H1 (cell line): Measurements from ENCODE around the gene USP8. TPM values are rescaled to one million over a fixed set of nuclear protein-coding genes. Genes with fewer than 3 reads are reported as not detected.

ENCODE experiments used
- CTCF ChIA-PET: fragments of 300-600 bp; sonication (Branson Sonifier 250); formaldehyde crosslinking; loops from one replicate; lab custom pipeline; 2021; ENCODE audit not compliant: partially characterized antibody; lab: Charles Lee
- POLR2A ChIA-PET: fragments of 300-600 bp; sonication (Branson Sonifier 250); formaldehyde crosslinking; loops from one replicate; lab custom pipeline; 2021; ENCODE audit warnings: inconsistent platforms; ENCODE audit not compliant: partially characterized antibody; lab: Charles Lee
- DNase-seq, 2 experiments: peaks; one replicate each; pipeline versions ENCODE4 v3.0.0 to v3.0.0-alpha.2; 2010 to 2022; ENCODE audit warnings: low spot score in 2 of 2, low read depth in 1 of 2, mixed read lengths in 1 of 2
- FAIRE-seq: peaks from 2 replicates; lab custom pipeline; 2011; peaks lifted over from hg19 to GRCh38; lab: Jason Lieb, UNC
- H2AFZ ChIP-seq: 2 replicates; pipeline ENCODE4 v1.8.1; 2012; ENCODE audit warnings: low read length, inconsistent platforms
- H2AK5ac ChIP-seq: 2 replicates; pipeline ENCODE4 v1.6.1; 2013; ENCODE audit warnings: low read depth, low read length
- H2BK120ac ChIP-seq: replicated peaks from 2 replicates; pipeline ENCODE3; 2013; ENCODE audit warnings: low read depth, low read length, inconsistent platforms
- H2BK12ac ChIP-seq: 2 replicates; pipeline ENCODE4 v1.6.1; 2013; ENCODE audit warnings: low read depth, low read length
- H2BK15ac ChIP-seq: 2 replicates; pipeline ENCODE4 v1.6.1; 2013; ENCODE audit warnings: low read length
- H2BK20ac ChIP-seq: 2 replicates; pipeline ENCODE4 v1.6.1; 2013; ENCODE audit warnings: low read length
- H2BK5ac ChIP-seq: 2 replicates; pipeline ENCODE4 v1.6.1; 2013; ENCODE audit warnings: low read depth, low read length
- H3K14ac ChIP-seq: 2 replicates; pipeline ENCODE4 v1.6.1; 2013; ENCODE audit warnings: inconsistent platforms; ENCODE audit not compliant: insufficient read length
- H3K18ac ChIP-seq: 2 replicates; pipeline ENCODE4 v1.6.1; 2013; ENCODE audit warnings: low read length; ENCODE audit errors: extremely low read depth
- H3K23ac ChIP-seq: 2 replicates; pipeline ENCODE4 v1.6.1; 2013; ENCODE audit warnings: inconsistent platforms; ENCODE audit not compliant: insufficient read length
- H3K23me2 ChIP-seq: 2 replicates; pipeline ENCODE4 v1.6.1; 2013; ENCODE audit warnings: low read depth, low read length
- H3K27ac ChIP-seq: 2 replicates; pipeline ENCODE4 v1.6.1; 2011; ENCODE audit warnings: low read depth, low read length, inconsistent platforms
- H3K27me3 ChIP-seq, 4 experiments: replicated peaks in 1 of 4; 1 replicate in 1 of 4; 2 replicates in 3 of 4; pipeline versions ENCODE4 v1.6.1 to v1.8.1; 2011 to 2013; ENCODE audit warnings: low read length in 3 of 4, mild to moderate bottlenecking in 3 of 4, inconsistent platforms in 2 of 4, mixed read lengths in 2 of 4, moderate library complexity in 1 of 4; ENCODE audit not compliant: control insufficient read depth in 3 of 4, insufficient read depth in 3 of 4; ENCODE audit errors: extremely low read depth in 1 of 4
- H3K36me3 ChIP-seq, 4 experiments: 2 replicates each; pipeline versions ENCODE4 v1.6.1 to v1.8.1; 2011 to 2013; ENCODE audit warnings: mild to moderate bottlenecking in 4 of 4, low read length in 3 of 4, moderate library complexity in 2 of 4, control low read depth in 1 of 4, inconsistent platforms in 1 of 4; ENCODE audit not compliant: insufficient read depth in 4 of 4, control insufficient read depth in 2 of 4
- H3K4ac ChIP-seq: replicated peaks from 2 replicates; pipeline ENCODE3; 2013; ENCODE audit warnings: low read length, low read depth, mixed read lengths, inconsistent platforms; ENCODE audit not compliant: insufficient read length
- H3K4me1 ChIP-seq, 4 experiments: replicated peaks in 1 of 4; 1 replicate in 1 of 4; 2 replicates in 3 of 4; pipeline versions ENCODE4 v1.6.1 to v1.8.1; 2011 to 2013; ENCODE audit warnings: low read length in 3 of 4, inconsistent platforms in 2 of 4, mixed read lengths in 1 of 4; ENCODE audit not compliant: insufficient read depth in 4 of 4, control insufficient read depth in 3 of 4
- H3K4me2 ChIP-seq, 2 experiments: 2 replicates each; pipeline versions ENCODE4 v1.6.1 to v1.8.1; 2011 to 2013; ENCODE audit warnings: low read depth in 2 of 2, low read length in 2 of 2, control low read depth in 1 of 2, inconsistent platforms in 1 of 2, mild to moderate bottlenecking in 1 of 2; ENCODE audit not compliant: insufficient read depth in 1 of 2
- H3K4me3 ChIP-seq, 4 experiments: fragments of 200-600, 300-600 bp in 1 of 4; sonication (generic), shearing (Covaris generic), sonication (Bioruptor Twin) in 1 of 4; 2 replicates each; pipeline versions ENCODE4 v1.5.1 to v1.8.1; 2011 to 2016; ENCODE audit warnings: low read length in 4 of 4, low read depth in 3 of 4, control low read depth in 2 of 4, inconsistent platforms in 2 of 4, mild to moderate bottlenecking in 2 of 4, mixed read lengths in 1 of 4, moderate library complexity in 1 of 4; ENCODE audit not compliant: insufficient read depth in 2 of 4; ENCODE audit errors: extremely low read depth in 1 of 4
- H3K56ac ChIP-seq: replicated peaks from 2 replicates; pipeline ENCODE3; 2013; ENCODE audit warnings: low read depth, mild to moderate bottlenecking, mixed read lengths, low read length, inconsistent platforms; ENCODE audit not compliant: insufficient read length
- H3K79me1 ChIP-seq: 2 replicates; pipeline ENCODE4 v1.6.1; 2013; ENCODE audit warnings: low read depth, low read length, control low read depth
- H3K79me2 ChIP-seq, 2 experiments: 2 replicates each; pipeline versions ENCODE4 v1.6.1 to v1.8.1; 2012 to 2013; ENCODE audit warnings: low read length in 2 of 2, mild to moderate bottlenecking in 2 of 2, inconsistent platforms in 1 of 2; ENCODE audit not compliant: insufficient read depth in 2 of 2, control insufficient read depth in 1 of 2
- H3K9ac ChIP-seq, 4 experiments: replicated peaks in 1 of 4; 1 replicate in 1 of 4; 2 replicates in 3 of 4; pipeline versions ENCODE4 v1.6.1 to v1.8.1; 2011 to 2013; ENCODE audit warnings: low read depth in 3 of 4, low read length in 3 of 4, control low read depth in 2 of 4, mild to moderate bottlenecking in 2 of 4, moderate library complexity in 2 of 4, inconsistent platforms in 1 of 4; ENCODE audit errors: extremely low read depth in 1 of 4
- H3K9me3 ChIP-seq, 2 experiments: 2 replicates each; pipeline versions ENCODE4 v1.6.1 to v1.8.1; 2012 to 2013; ENCODE audit warnings: mild to moderate bottlenecking in 2 of 2, moderate library complexity in 2 of 2, control low read depth in 1 of 2, inconsistent platforms in 1 of 2, low read depth in 1 of 2, low read length in 1 of 2, mixed read lengths in 1 of 2; ENCODE audit not compliant: insufficient read depth in 2 of 2
- H4K20me1 ChIP-seq, 2 experiments: replicated peaks in 1 of 2; 2 replicates each; pipeline versions ENCODE3 to v1.8.1; 2011 to 2013; ENCODE audit warnings: inconsistent platforms in 2 of 2, low read length in 2 of 2, mild to moderate bottlenecking in 1 of 2; ENCODE audit not compliant: insufficient read depth in 2 of 2, control insufficient read depth in 1 of 2
- H4K5ac ChIP-seq: 2 replicates; pipeline ENCODE4 v1.6.1; 2013; ENCODE audit warnings: low read length, low read depth, mixed read lengths, inconsistent platforms; ENCODE audit not compliant: insufficient read length
- H4K8ac ChIP-seq: 2 replicates; pipeline ENCODE4 v1.8.0; 2013; ENCODE audit warnings: mild to moderate bottlenecking, moderate library complexity, low read length, inconsistent platforms; ENCODE audit not compliant: insufficient read depth; ENCODE audit errors: extremely low read depth
- H4K91ac ChIP-seq: replicated peaks from 2 replicates; pipeline ENCODE3; 2013; ENCODE audit warnings: low read length, mixed read lengths, inconsistent platforms; ENCODE audit not compliant: insufficient read length
- CTBP2 ChIP-seq: IDR thresholded peaks from 2 replicates; pipeline ENCODE4 v1.7.0; 2011; ENCODE audit warnings: borderline replicate concordance, mild to moderate bottlenecking, moderate library complexity, mixed read lengths, low read length; ENCODE audit not compliant: insufficient read depth, insufficient read length
- E2F6 ChIP-seq: IDR thresholded peaks from 2 replicates; pipeline ENCODE4 v1.6.1; 2012; ENCODE audit warnings: inconsistent platforms
- RAD21 ChIP-seq, 2 experiments: IDR thresholded peaks in 1 of 2; conservative IDR thresholded peaks in 1 of 2; 2 replicates each; pipeline ENCODE4 v1.6.1; 2011; ENCODE audit warnings: low read depth in 2 of 2, low read length in 2 of 2, improper control_type of control experiment in 1 of 2, inconsistent platforms in 1 of 2, mild to moderate bottlenecking in 1 of 2, moderate library complexity in 1 of 2
- RNF2 ChIP-seq: fragments of 200-900, 300-1000 bp; sonication (generic); IDR thresholded peaks from 2 replicates; pipeline ENCODE4 v1.7.1; 2016; ENCODE audit warnings: borderline replicate concordance, low read depth, mild to moderate bottlenecking, antibody characterized with exemption, low read length; ENCODE audit not compliant: poor library complexity, severe bottlenecking; ENCODE audit errors: missing control alignments
- ZNF274 ChIP-seq: IDR thresholded peaks from 2 replicates; pipeline ENCODE4 v1.7.0; 2012; ENCODE audit warnings: low read length, borderline replicate concordance; ENCODE audit errors: extremely low read depth
- polyA plus RNA-seq, 7 experiments: library from polyadenylated mRNA; depleted of rRNA in 3 of 7; stranded (reverse) in 5 of 7; unstranded in 2 of 7; fragments of >200 nt in 5 of 7; fragments of 200-250 nt in 2 of 7; gene quantifications; 1 replicate in 5 of 7; 2 replicates in 1 of 7; 4 replicates in 1 of 7; pipeline versions ENCODE4 v1.2.1 to v1.2.3, GENCODE V29; 2011 to 2013; ENCODE audit warnings: missing spikeins in 2 of 7, mixed read lengths in 2 of 7
- total RNA-seq: library from RNA; stranded (reverse); fragmentation: NEBNext Ultra II Directional; extraction: Animal tissue kit (Norgen Biotek cat#: 25700); gene quantifications from 2 replicates; pipeline ENCODE4 v1.2.1, GENCODE V29; 2021

Gene USP8
- total and polyA plus RNA-seq, 2 of the 8 experiments (the other 6 are each of a cell fraction or from before 2014, with no cell fraction given), result 19.9 to 66.2 TPM

GRCh38 chr15:50487287-50487686 lies 63.1 kb downstream of the USP8 start:
- H2BK20ac ChIP-seq, result no peak overlapping the region
- H3K27ac ChIP-seq, result no peak overlapping the region
- H3K4me1 ChIP-seq, result no peaks in the 10 kb centered on the region
- H3K27me3 ChIP-seq, result no peaks in the 10 kb centered on the region
- H4K91ac ChIP-seq, result no peak overlapping the region
- no peak overlapping the region for H4K8ac ChIP-seq
- H3K79me1 ChIP-seq, result no peaks in the 10 kb centered on the region
- H4K20me1 ChIP-seq, result peaks cover 0 to 2% of the 10 kb centered on the region in 2 experiments
- H2BK120ac ChIP-seq, result no peak overlapping the region
- no peak overlapping the region for H4K5ac ChIP-seq
- peaks cover 2 to 41% (median 19%) of the 10 kb centered on the region in 4 experiments for H3K36me3 ChIP-seq
- no peak overlapping the region for H2AK5ac ChIP-seq
- POLR2A ChIA-PET, result no interaction called here
- no peaks in the 10 kb centered on the region for H3K79me2 ChIP-seq
- no peak overlapping the region for H2BK15ac ChIP-seq
- no peak overlapping the region for H2BK12ac ChIP-seq
- H3K18ac ChIP-seq, result no peak overlapping the region
- H3K9ac ChIP-seq, result no peak overlapping the region
- no peak overlapping the region for H2AFZ ChIP-seq
- no peak overlapping the region for H3K4me3 ChIP-seq
- FAIRE-seq (no peak), DNase-seq (no peak)
- no peak overlapping the region for H3K56ac ChIP-seq
- H3K23ac ChIP-seq, result no peak overlapping the region
- no peak overlapping the region for H3K4me2 ChIP-seq
- no peak overlapping the region for H3K14ac ChIP-seq
- no peak overlapping the region for H2BK5ac ChIP-seq
- H3K4ac ChIP-seq, result no peak overlapping the region
- no peaks in the 10 kb centered on the region for H3K9me3 ChIP-seq
- no peaks in the 10 kb centered on the region for H3K23me2 ChIP-seq
- CTCF ChIA-PET, result no interaction called here
- TF ChIP-seq RNF2 (no peak), E2F6 (no peak), CTBP2 (no peak), ZNF274 (no peak), RAD21 (IDR thresholded peaks at IDR 0.05 in 1 of 2, conservative IDR thresholded peaks at IDR 0.05 in 1 of 2; ENCODE audit: low read depth in 2 of 2, low read length in 2 of 2) (no peak)
